ENCODE data around the gene CDC42BPA. TPM values are rescaled to one million over a fixed set of nuclear protein-coding genes. Genes with fewer than 3 reads are reported as not detected.

CDC42BPA gene
- total and polyA plus RNA-seq, 2 donors = 3.7 to 3.9 TPM

- DNase-seq (ENCODE audit: low read depth in 6 of 9, low spot score in 9 of 9) = no peak
- Histone ChIP-seq H3K27ac (ENCODE audit: low read depth in 1 of 2, low read length in 1 of 2) (no peak overlapping the region), H3K36me3 (ENCODE audit: control insufficient read depth in 2 of 2, insufficient read depth in 2 of 2, low read length in 1 of 2) (no peaks in the 10 kb centered on the region), H3K4me3 (ENCODE audit: low read length in 2 of 2) (no peak overlapping the region), H3K4me1 (ENCODE audit: control insufficient read depth in 2 of 2, insufficient read depth in 2 of 2, low read length in 2 of 2) (no peaks in the 10 kb centered on the region), H3K27me3 (ENCODE audit: control insufficient read depth in 2 of 2, insufficient read depth in 1 of 2, low read length in 1 of 2) (no peaks in the 10 kb centered on the region), H3K9me3 (ENCODE audit: control insufficient read depth in 2 of 2, insufficient read depth in 1 of 2, low read length in 1 of 2) (no peaks in the 10 kb centered on the region)
- 99% methylated on average over 2 of the region's 2 CpGs for WGBS
Observed at GRCh38 chr1:227065311-227065710, 253.0 kb downstream of the CDC42BPA start.

- no peak for DNase-seq (ENCODE audit: low read depth in 6 of 9, low spot score in 9 of 9)
Observed at GRCh38 chr1:227062306-227062705, 256.0 kb downstream of the CDC42BPA start.

GRCh38 chr1:227059076-227059475 is 259.2 kb downstream of the CDC42BPA start:
- H3K36me3 ChIP-seq (ENCODE audit: control insufficient read depth in 2 of 2, insufficient read depth in 2 of 2, low read length in 1 of 2) = no peaks in the 10 kb centered on the region
- H3K4me1 ChIP-seq (ENCODE audit: control insufficient read depth in 2 of 2, insufficient read depth in 2 of 2, low read length in 2 of 2) = no peaks in the 10 kb centered on the region
- WGBS = 98% methylated on average over 4 of the region's 4 CpGs
- no peak for DNase-seq (ENCODE audit: low read depth in 6 of 9, low spot score in 9 of 9)
- no peak overlapping the region for H3K27ac ChIP-seq (ENCODE audit: low read depth in 1 of 2, low read length in 1 of 2)
- no peaks in the 10 kb centered on the region for H3K27me3 ChIP-seq (ENCODE audit: control insufficient read depth in 2 of 2, insufficient read depth in 1 of 2, low read length in 1 of 2)
- H3K4me3 ChIP-seq (ENCODE audit: low read length in 2 of 2) = no peak overlapping the region
- H3K9me3 ChIP-seq (ENCODE audit: control insufficient read depth in 2 of 2, insufficient read depth in 1 of 2, low read length in 1 of 2) = no peaks in the 10 kb centered on the region

More at GRCh38 chr1:227062306-227062705, 256.0 kb downstream of the CDC42BPA start:
- Histone ChIP-seq H3K4me1 (ENCODE audit: control insufficient read depth in 2 of 2, insufficient read depth in 2 of 2, low read length in 2 of 2) (no peaks in the 10 kb centered on the region), H3K27ac (ENCODE audit: low read depth in 1 of 2, low read length in 1 of 2) (no peak overlapping the region), H3K27me3 (ENCODE audit: control insufficient read depth in 2 of 2, insufficient read depth in 1 of 2, low read length in 1 of 2) (no peaks in the 10 kb centered on the region), H3K9me3 (ENCODE audit: control insufficient read depth in 2 of 2, insufficient read depth in 1 of 2, low read length in 1 of 2) (no peaks in the 10 kb centered on the region), H3K36me3 (ENCODE audit: control insufficient read depth in 2 of 2, insufficient read depth in 2 of 2, low read length in 1 of 2) (no peaks in the 10 kb centered on the region), H3K4me3 (ENCODE audit: low read length in 2 of 2) (no peak overlapping the region)
- 95% methylated on average over 2 of the region's 2 CpGs for WGBS

- Histone ChIP-seq H3K36me3 (ENCODE audit: control insufficient read depth in 2 of 2, insufficient read depth in 2 of 2, low read length in 1 of 2) (no peaks in the 10 kb centered on the region), H3K9me3 (ENCODE audit: control insufficient read depth in 2 of 2, insufficient read depth in 1 of 2, low read length in 1 of 2) (no peaks in the 10 kb centered on the region), H3K4me1 (ENCODE audit: control insufficient read depth in 2 of 2, insufficient read depth in 2 of 2, low read length in 2 of 2) (no peaks in the 10 kb centered on the region), H3K4me3 (ENCODE audit: low read length in 2 of 2) (no peak overlapping the region), H3K27ac (ENCODE audit: low read depth in 1 of 2, low read length in 1 of 2) (no peak overlapping the region), H3K27me3 (ENCODE audit: control insufficient read depth in 2 of 2, insufficient read depth in 1 of 2, low read length in 1 of 2) (no peaks in the 10 kb centered on the region)
- WGBS = 99% methylated on average over 5 of the region's 5 CpGs
- no peak for DNase-seq (ENCODE audit: low read depth in 6 of 9, low spot score in 9 of 9)
Observed at GRCh38 chr1:227058321-227058751, 260.0 kb downstream of the CDC42BPA start.

- no peaks in the 10 kb centered on the region for H3K36me3 ChIP-seq (ENCODE audit: control insufficient read depth in 2 of 2, insufficient read depth in 2 of 2, low read length in 1 of 2)
- H3K4me3 ChIP-seq (ENCODE audit: low read length in 2 of 2) = no peak overlapping the region
- no peaks in the 10 kb centered on the region for H3K27me3 ChIP-seq (ENCODE audit: control insufficient read depth in 2 of 2, insufficient read depth in 1 of 2, low read length in 1 of 2)
- no peak for DNase-seq (ENCODE audit: low read depth in 6 of 9, low spot score in 9 of 9)
- no peak overlapping the region for H3K27ac ChIP-seq (ENCODE audit: low read depth in 1 of 2, low read length in 1 of 2)
- no peaks in the 10 kb centered on the region for H3K4me1 ChIP-seq (ENCODE audit: control insufficient read depth in 2 of 2, insufficient read depth in 2 of 2, low read length in 2 of 2)
- H3K9me3 ChIP-seq (ENCODE audit: control insufficient read depth in 2 of 2, insufficient read depth in 1 of 2, low read length in 1 of 2) = no peaks in the 10 kb centered on the region
Observed at GRCh38 chr1:227049253-227049652, 269.0 kb downstream of the CDC42BPA start.

GRCh38 chr1:227043755-227044154 is 274.5 kb downstream of the CDC42BPA start:
- Histone ChIP-seq H3K4me3 (ENCODE audit: low read length in 2 of 2) (no peak overlapping the region), H3K27ac (ENCODE audit: low read depth in 1 of 2, low read length in 1 of 2) (no peak overlapping the region), H3K36me3 (ENCODE audit: control insufficient read depth in 2 of 2, insufficient read depth in 2 of 2, low read length in 1 of 2) (no peaks in the 10 kb centered on the region), H3K27me3 (ENCODE audit: control insufficient read depth in 2 of 2, insufficient read depth in 1 of 2, low read length in 1 of 2) (no peaks in the 10 kb centered on the region), H3K4me1 (ENCODE audit: control insufficient read depth in 2 of 2, insufficient read depth in 2 of 2, low read length in 2 of 2) (no peaks in the 10 kb centered on the region), H3K9me3 (ENCODE audit: control insufficient read depth in 2 of 2, insufficient read depth in 1 of 2, low read length in 1 of 2) (no peaks in the 10 kb centered on the region)
- no peak for DNase-seq (ENCODE audit: low read depth in 6 of 9, low spot score in 9 of 9)
- WGBS = 94% methylated on average over 5 of the region's 5 CpGs

- Histone ChIP-seq H3K4me3 (ENCODE audit: low read length in 2 of 2) (no peak overlapping the region), H3K9me3 (ENCODE audit: control insufficient read depth in 2 of 2, insufficient read depth in 1 of 2, low read length in 1 of 2) (no peaks in the 10 kb centered on the region), H3K27me3 (ENCODE audit: control insufficient read depth in 2 of 2, insufficient read depth in 1 of 2, low read length in 1 of 2) (no peaks in the 10 kb centered on the region), H3K27ac (ENCODE audit: low read depth in 1 of 2, low read length in 1 of 2) (no peak overlapping the region), H3K36me3 (ENCODE audit: control insufficient read depth in 2 of 2, insufficient read depth in 2 of 2, low read length in 1 of 2) (no peaks in the 10 kb centered on the region), H3K4me1 (ENCODE audit: control insufficient read depth in 2 of 2, insufficient read depth in 2 of 2, low read length in 2 of 2) (no peaks in the 10 kb centered on the region)
- DNase-seq (ENCODE audit: low read depth in 6 of 9, low spot score in 9 of 9) = no peak
- 95% methylated on average over 3 of the region's 3 CpGs for WGBS
Observed at GRCh38 chr1:227042292-227042691, 276.0 kb downstream of the CDC42BPA start.

GRCh38 chr1:227038401-227038800 is 279.9 kb downstream of the CDC42BPA start:
- no peaks in the 10 kb centered on the region for H3K9me3 ChIP-seq (ENCODE audit: control insufficient read depth in 2 of 2, insufficient read depth in 1 of 2, low read length in 1 of 2)
- H3K27ac ChIP-seq (ENCODE audit: low read depth in 1 of 2, low read length in 1 of 2) = no peak overlapping the region
- H3K36me3 ChIP-seq (ENCODE audit: control insufficient read depth in 2 of 2, insufficient read depth in 2 of 2, low read length in 1 of 2) = no peaks in the 10 kb centered on the region
- H3K27me3 ChIP-seq (ENCODE audit: control insufficient read depth in 2 of 2, insufficient read depth in 1 of 2, low read length in 1 of 2) = no peaks in the 10 kb centered on the region
- no peak for DNase-seq (ENCODE audit: low read depth in 6 of 9, low spot score in 9 of 9)
- H3K4me3 ChIP-seq (ENCODE audit: low read length in 2 of 2) = no peak overlapping the region
- no peaks in the 10 kb centered on the region for H3K4me1 ChIP-seq (ENCODE audit: control insufficient read depth in 2 of 2, insufficient read depth in 2 of 2, low read length in 2 of 2)
- 97% methylated on average over 1 of the region's 1 CpG for WGBS

- Histone ChIP-seq H3K4me3 (ENCODE audit: low read length in 2 of 2) (no peak overlapping the region), H3K9me3 (ENCODE audit: control insufficient read depth in 2 of 2, insufficient read depth in 1 of 2, low read length in 1 of 2) (no peaks in the 10 kb centered on the region), H3K27me3 (ENCODE audit: control insufficient read depth in 2 of 2, insufficient read depth in 1 of 2, low read length in 1 of 2) (no peaks in the 10 kb centered on the region), H3K4me1 (ENCODE audit: control insufficient read depth in 2 of 2, insufficient read depth in 2 of 2, low read length in 2 of 2) (no peaks in the 10 kb centered on the region), H3K27ac (ENCODE audit: low read depth in 1 of 2, low read length in 1 of 2) (no peak overlapping the region), H3K36me3 (ENCODE audit: control insufficient read depth in 2 of 2, insufficient read depth in 2 of 2, low read length in 1 of 2) (no peaks in the 10 kb centered on the region)
- DNase-seq (ENCODE audit: low read depth in 6 of 9, low spot score in 9 of 9) = no peak
- WGBS = 93% methylated on average over 1 of the region's 1 CpG
Observed at GRCh38 chr1:227037121-227037520, 281.2 kb downstream of the CDC42BPA start.

GRCh38 chr1:227035316-227035715 is 283.0 kb downstream of the CDC42BPA start:
- no peak overlapping the region for H3K27ac ChIP-seq (ENCODE audit: low read depth in 1 of 2, low read length in 1 of 2)
- no peaks in the 10 kb centered on the region for H3K36me3 ChIP-seq (ENCODE audit: control insufficient read depth in 2 of 2, insufficient read depth in 2 of 2, low read length in 1 of 2)
- H3K4me3 ChIP-seq (ENCODE audit: low read length in 2 of 2) = no peak overlapping the region
- no peaks in the 10 kb centered on the region for H3K9me3 ChIP-seq (ENCODE audit: control insufficient read depth in 2 of 2, insufficient read depth in 1 of 2, low read length in 1 of 2)
- no peak for DNase-seq (ENCODE audit: low read depth in 6 of 9, low spot score in 9 of 9)
- 94% methylated on average over 2 of the region's 2 CpGs for WGBS
- H3K4me1 ChIP-seq (ENCODE audit: control insufficient read depth in 2 of 2, insufficient read depth in 2 of 2, low read length in 2 of 2) = no peaks in the 10 kb centered on the region
- H3K27me3 ChIP-seq (ENCODE audit: control insufficient read depth in 2 of 2, insufficient read depth in 1 of 2, low read length in 1 of 2) = no peaks in the 10 kb centered on the region
